HEK293T (cell line): ENCODE data around the gene ANTXR2.

Experiments used
- CTCF ChIA-PET: fragments of 350-600 bp; formaldehyde crosslinking; extraction: SDS; loops from one replicate; lab custom pipeline; 2021; ENCODE audit warnings: antibody characterized with exemption, inconsistent platforms; lab: Yijun Ruan, JAX
- POLR2A ChIA-PET: fragments of 350-600 bp; formaldehyde crosslinking; extraction: SDS; loops from one replicate; lab custom pipeline; 2020; ENCODE audit warnings: antibody characterized with exemption, inconsistent platforms; lab: Yijun Ruan, JAX
- DNase-seq: peaks from one replicate; pipeline ENCODE4 v3.0.0; 2012; ENCODE audit warnings: mixed read lengths; ENCODE audit errors: extremely low spot score
- ARNT ChIP-seq: fragments of 450-650 bp; IDR thresholded peaks from 2 replicates; pipeline ENCODE4 v1.6.1; 2017; ENCODE audit warnings: mild to moderate bottlenecking
- BHLHE40 ChIP-seq: fragments of 450-650 bp; IDR thresholded peaks from 2 replicates; pipeline ENCODE4 v1.6.1; 2016; ENCODE audit warnings: mild to moderate bottlenecking, moderate library complexity, borderline replicate concordance
- CTBP1 ChIP-seq: fragments of 450-650 bp; IDR thresholded peaks from 2 replicates; pipeline ENCODE4 v1.6.1; 2016; ENCODE audit warnings: borderline replicate concordance
- ELF4 ChIP-seq: fragments of 450-650 bp; IDR thresholded peaks from 2 replicates; pipeline ENCODE4 v1.6.1; 2017; ENCODE audit warnings: antibody characterized with exemption
- FOXA1 ChIP-seq: fragments of 450-650 bp; IDR thresholded peaks from 2 replicates; pipeline ENCODE4 v1.6.1; 2016; ENCODE audit warnings: mild to moderate bottlenecking
- FOXK2 ChIP-seq: fragments of 450-650 bp; IDR thresholded peaks from 2 replicates; pipeline ENCODE4 v1.6.1; 2016; ENCODE audit warnings: mild to moderate bottlenecking
- FOXM1 ChIP-seq: fragments of 450-650 bp; IDR thresholded peaks from 2 replicates; pipeline ENCODE4 v1.6.1; 2017; ENCODE audit warnings: mild to moderate bottlenecking, borderline replicate concordance
- HDGF ChIP-seq: fragments of 450-650 bp; IDR thresholded peaks from 2 replicates; pipeline ENCODE4 v1.6.1; 2017; ENCODE audit warnings: antibody characterized with exemption, borderline replicate concordance
- L3MBTL2 ChIP-seq: fragments of 450-650 bp; conservative IDR thresholded peaks from 2 replicates; pipeline ENCODE4 v1.6.1; 2016; ENCODE audit warnings: mild to moderate bottlenecking
- LEF1 ChIP-seq: fragments of 450-650 bp; IDR thresholded peaks from 2 replicates; pipeline ENCODE4 v1.6.1; 2017; ENCODE audit warnings: mild to moderate bottlenecking, borderline replicate concordance
- NFRKB ChIP-seq: fragments of 450-650 bp; IDR thresholded peaks from 2 replicates; pipeline ENCODE4 v1.6.1; 2016; ENCODE audit warnings: mild to moderate bottlenecking, moderate library complexity
- PKNOX1 ChIP-seq: fragments of 450-650 bp; IDR thresholded peaks from 2 replicates; pipeline ENCODE4 v1.6.1; 2016
- SP1 ChIP-seq: fragments of 450-650 bp; IDR thresholded peaks from 2 replicates; pipeline ENCODE4 v1.6.1; 2017
- SUZ12 ChIP-seq: fragments of 450-650 bp; IDR thresholded peaks from 2 replicates; pipeline ENCODE4 v1.6.1; 2016; ENCODE audit warnings: mild to moderate bottlenecking
- TARDBP ChIP-seq: fragments of 450-650 bp; IDR thresholded peaks from 2 replicates; pipeline ENCODE4 v1.6.1; 2016
- ZNF384 ChIP-seq: fragments of 450-650 bp; IDR thresholded peaks from 2 replicates; pipeline ENCODE4 v1.6.1; 2016

ANTXR2 gene

GRCh38 chr4:80111276-80111675 is 38.2 kb upstream of the ANTXR2 start:
- TF ChIP-seq ARNT (no peak), LEF1 (no peak), FOXK2 (no peak), BHLHE40 (no peak), ELF4 (no peak)
- POLR2A ChIA-PET = no interaction called here
- DNase-seq = no peak
- CTCF ChIA-PET = no interaction called here

- TF ChIP-seq TARDBP (no peak), ELF4 (no peak), NFRKB (no peak), LEF1 (no peak), SUZ12 (no peak), FOXA1 (no peak), ZNF384 (no peak), PKNOX1 (no peak)
- CTCF ChIA-PET = no interaction called here
- no peak for DNase-seq
- POLR2A ChIA-PET = no interaction called here
These were observed 34.3 kb upstream of the ANTXR2 start for GRCh38 chr4:80107374-80107773.

- no peak for DNase-seq
- TF ChIP-seq NFRKB = no peak
- ChIA-PET CTCF (no interaction called here), POLR2A (no interaction called here)
These were observed 31.9 kb upstream of the ANTXR2 start for GRCh38 chr4:80104927-80105326.

GRCh38 chr4:80103629-80104028 is 30.6 kb upstream of the ANTXR2 start:
- TF ChIP-seq FOXA1 (no peak), BHLHE40 (no peak), SP1 (no peak)
- DNase-seq = no peak
- ChIA-PET CTCF (no interaction called here), POLR2A (no interaction called here)

- POLR2A ChIA-PET = no interaction called here
- no peak for DNase-seq
- CTCF ChIA-PET = no interaction called here
- TF ChIP-seq ZNF384 (no peak), NFRKB (no peak), HDGF (no peak), FOXA1 (no peak), PKNOX1 (no peak), FOXM1 (no peak), ELF4 (no peak), SP1 (no peak), FOXK2 (no peak), TARDBP (no peak), LEF1 (no peak), CTBP1 (no peak), SUZ12 (no peak), ARNT (no peak), BHLHE40 (no peak), L3MBTL2 (no peak)
These were observed 28.7 kb upstream of the ANTXR2 start for GRCh38 chr4:80101792-80102116.

- no peak for TF ChIP-seq PKNOX1
- no peak for TF ChIP-seq SP1
- no peak for TF ChIP-seq FOXA1
- TF ChIP-seq ZNF384 = no peak
- no peak for TF ChIP-seq NFRKB
- no peak for TF ChIP-seq FOXK2
- TF ChIP-seq TARDBP = no peak
- TF ChIP-seq LEF1 = no peak
- TF ChIP-seq BHLHE40 = no peak
- no peak for TF ChIP-seq ARNT
- no peak for TF ChIP-seq CTBP1
- TF ChIP-seq HDGF = no peak
- TF ChIP-seq ELF4 = no peak
- no peak for TF ChIP-seq SUZ12
- no peak for TF ChIP-seq L3MBTL2
- no peak for TF ChIP-seq FOXM1
- ChIA-PET POLR2A (no interaction called here), CTCF (no interaction called here)
- no peak for DNase-seq
These were observed 28.2 kb upstream of the ANTXR2 start for GRCh38 chr4:80101071-80101791.

- POLR2A ChIA-PET = no interaction called here
These were observed 26.6 kb upstream of the ANTXR2 start for GRCh38 chr4:80099671-80100070.

More at GRCh38 chr4:80099671-80100070, 26.6 kb upstream of the ANTXR2 start:
- TF ChIP-seq FOXA1 = no peak
- TF ChIP-seq TARDBP = no peak
- no peak for TF ChIP-seq FOXK2
- no peak for TF ChIP-seq SUZ12
- no peak for TF ChIP-seq ELF4
- TF ChIP-seq SP1 = no peak
- no peak for TF ChIP-seq NFRKB
- TF ChIP-seq HDGF = no peak
- TF ChIP-seq FOXM1 = no peak
- no peak for TF ChIP-seq ARNT
- no peak for TF ChIP-seq PKNOX1
- no peak for TF ChIP-seq L3MBTL2
- TF ChIP-seq CTBP1 = no peak
- CTCF ChIA-PET = no interaction called here
- DNase-seq = no peak
